Osteoblast (primary cell): Measurements from ENCODE around the gene TRIO. TPM values are rescaled to one million over a fixed set of nuclear protein-coding genes. Genes with fewer than 3 reads are reported as not detected.
A peak's percentile ranks its signal among the peaks of the same experiment; 100 is the strongest.

Experiments used
- DNase-seq: peaks from one replicate; pipeline ENCODE4 v3.0.0; 2011; ENCODE audit warnings: low spot score, mixed read lengths; ENCODE audit not compliant: insufficient read length; ENCODE audit errors: missing footprints
- H2AFZ ChIP-seq: 2 replicates; pipeline ENCODE4 v1.6.0; 2011; ENCODE audit warnings: mild to moderate bottlenecking, low read length
- H3K27ac ChIP-seq: 2 replicates; pipeline ENCODE4 v1.5.1; 2011; ENCODE audit warnings: mild to moderate bottlenecking, low read depth, low read length, moderate library complexity
- H3K27me3 ChIP-seq: 2 replicates; pipeline ENCODE4 v1.6.0; 2012; ENCODE audit warnings: mild to moderate bottlenecking, control low read depth, inconsistent platforms, low read length, moderate library complexity; ENCODE audit not compliant: insufficient read depth
- H3K36me3 ChIP-seq: 2 replicates; pipeline ENCODE4 v1.5.1; 2011; ENCODE audit warnings: mild to moderate bottlenecking, low read length, control low read depth, moderate library complexity; ENCODE audit not compliant: insufficient read depth
- H3K4me1 ChIP-seq: 2 replicates; pipeline ENCODE4 v1.5.1; 2011; ENCODE audit warnings: mild to moderate bottlenecking, low read length, control low read depth, moderate library complexity; ENCODE audit not compliant: insufficient read depth
- H3K4me2 ChIP-seq: 2 replicates; pipeline ENCODE4 v1.6.0; 2011; ENCODE audit warnings: mild to moderate bottlenecking, low read length; ENCODE audit not compliant: insufficient read depth
- H3K4me3 ChIP-seq: fragments of 200-600 bp; sonication (generic); 3 replicates; pipeline ENCODE4 v1.5.1; 2012; ENCODE audit warnings: mild to moderate bottlenecking, low read length, inconsistent platforms; ENCODE audit not compliant: insufficient read depth
- H3K79me2 ChIP-seq: 2 replicates; pipeline ENCODE4 v1.6.0; 2012; ENCODE audit warnings: mild to moderate bottlenecking, low read length, control low read depth, inconsistent platforms; ENCODE audit not compliant: insufficient read depth
- H3K9me3 ChIP-seq: 2 replicates; pipeline ENCODE4 v1.5.1; 2011; ENCODE audit warnings: low read depth, low read length, control low read depth
- H4K20me1 ChIP-seq: 2 replicates; pipeline ENCODE4 v1.6.0; 2012; ENCODE audit warnings: mild to moderate bottlenecking, low read length, control low read depth; ENCODE audit not compliant: insufficient read depth
- CTCF ChIP-seq: IDR thresholded peaks from 2 replicates; pipeline ENCODE4 v1.5.1; 2011; ENCODE audit warnings: mild to moderate bottlenecking, low read depth, low read length, moderate library complexity; ENCODE audit errors: extremely low read depth
- total RNA-seq: library from RNA; depleted of rRNA; stranded (reverse); fragments of >200 nt; gene quantifications from 2 replicates; pipeline ENCODE4 v1.2.3, GENCODE V29; 2012

Gene TRIO
- total RNA-seq, 1 donor: 274 TPM

GRCh38 chr5:14256756-14257393, 113.7 kb downstream of the TRIO start:
- peaks cover 25% of the 10 kb centered on the region for H3K4me1 ChIP-seq
- H4K20me1 ChIP-seq: peaks cover 34% of the 10 kb centered on the region
- H3K36me3 ChIP-seq: peaks cover 15% of the 10 kb centered on the region
- no peak for DNase-seq
- peak overlapping the region; percentile 16 for H3K27ac ChIP-seq
- no peak overlapping the region for H2AFZ ChIP-seq
- H3K27me3 ChIP-seq: no peaks in the 10 kb centered on the region
- no peak overlapping the region for H3K4me2 ChIP-seq
- no peak for TF ChIP-seq CTCF
- H3K9me3 ChIP-seq: no peaks in the 10 kb centered on the region
- no peak overlapping the region for H3K4me3 ChIP-seq
- peaks cover 100% of the 10 kb centered on the region for H3K79me2 ChIP-seq

- Histone ChIP-seq H3K9me3 (no peaks in the 10 kb centered on the region), H3K27ac (peak overlapping the region; percentile 27), H3K4me2 (no peak overlapping the region), H2AFZ (no peak overlapping the region), H3K4me1 (peaks cover 32% of the 10 kb centered on the region), H3K79me2 (peaks cover 100% of the 10 kb centered on the region), H4K20me1 (peaks cover 25% of the 10 kb centered on the region), H3K36me3 (peaks cover 15% of the 10 kb centered on the region), H3K4me3 (no peak overlapping the region), H3K27me3 (no peaks in the 10 kb centered on the region)
- TF ChIP-seq CTCF: no peak
- DNase-seq: no peak
These were observed 114.9 kb downstream of the TRIO start for GRCh38 chr5:14257995-14258403.

GRCh38 chr5:14258840-14259239, 115.7 kb downstream of the TRIO start:
- Histone ChIP-seq H3K4me1 (peaks cover 40% of the 10 kb centered on the region), H3K9me3 (no peaks in the 10 kb centered on the region), H4K20me1 (peaks cover 25% of the 10 kb centered on the region), H3K36me3 (peaks cover 15% of the 10 kb centered on the region), H2AFZ (no peak overlapping the region), H3K27me3 (no peaks in the 10 kb centered on the region), H3K27ac (peak overlapping the region; percentile 16), H3K4me2 (no peak overlapping the region), H3K4me3 (no peak overlapping the region), H3K79me2 (peaks cover 100% of the 10 kb centered on the region)
- DNase-seq: no peak
- no peak for TF ChIP-seq CTCF

GRCh38 chr5:14260637-14261036, 117.5 kb downstream of the TRIO start:
- Histone ChIP-seq H3K79me2 (peaks cover 88% of the 10 kb centered on the region), H3K9me3 (no peaks in the 10 kb centered on the region), H2AFZ (no peak overlapping the region), H3K27ac (peak overlapping the region; percentile 51), H3K4me3 (no peak overlapping the region), H3K4me2 (no peak overlapping the region), H3K36me3 (peaks cover 10% of the 10 kb centered on the region), H3K4me1 (peaks cover 57% of the 10 kb centered on the region), H3K27me3 (no peaks in the 10 kb centered on the region), H4K20me1 (peaks cover 21% of the 10 kb centered on the region)
- no peak for DNase-seq
- no peak for TF ChIP-seq CTCF
